Smooth muscle cell of the brain vasculature (primary cell): Measurements from ENCODE around the gene TNIK.

ENCODE experiments used
- DNase-seq: peaks from one replicate; pipeline ENCODE4 v3.0.0-alpha.2; 2012; ENCODE audit warnings: low read depth, low spot score

TNIK gene

GRCh38 chr3:171363202-171363601 lies 97.0 kb downstream of the TNIK start:
- no peak for DNase-seq

GRCh38 chr3:171362575-171362974 lies 97.6 kb downstream of the TNIK start:
- no peak for DNase-seq

- no peak for DNase-seq
Observed at GRCh38 chr3:171358881-171359198, 101.4 kb downstream of the TNIK start.

- no peak for DNase-seq
Observed at GRCh38 chr3:171358181-171358880, 101.9 kb downstream of the TNIK start.

GRCh38 chr3:171357721-171358120 lies 102.5 kb downstream of the TNIK start:
- no peak for DNase-seq

- DNase-seq = no peak
Observed at GRCh38 chr3:171356251-171356650, 104.0 kb downstream of the TNIK start.

GRCh38 chr3:171354706-171355582 lies 105.3 kb downstream of the TNIK start:
- no peak for DNase-seq

- no peak for DNase-seq
Observed at GRCh38 chr3:171354049-171354705, 106.0 kb downstream of the TNIK start.

GRCh38 chr3:171353423-171353822 lies 106.8 kb downstream of the TNIK start:
- no peak for DNase-seq

- no peak for DNase-seq
Observed at GRCh38 chr3:171352387-171352935, 107.7 kb downstream of the TNIK start.

GRCh38 chr3:171351676-171352075 lies 108.5 kb downstream of the TNIK start:
- peak; percentile 28 for DNase-seq

- DNase-seq = no peak
Observed at GRCh38 chr3:171350364-171350763, 109.8 kb downstream of the TNIK start.

- DNase-seq = no peak
Observed at GRCh38 chr3:171349392-171349791, 110.8 kb downstream of the TNIK start.

- no peak for DNase-seq
Observed at GRCh38 chr3:171348121-171348520, 112.1 kb downstream of the TNIK start.

- DNase-seq = no peak
Observed at GRCh38 chr3:171347301-171348039, 112.7 kb downstream of the TNIK start.

GRCh38 chr3:171346582-171347300 lies 113.5 kb downstream of the TNIK start:
- no peak for DNase-seq

GRCh38 chr3:171346019-171346418 lies 114.2 kb downstream of the TNIK start:
- no peak for DNase-seq

GRCh38 chr3:171345107-171345843 lies 114.9 kb downstream of the TNIK start:
- DNase-seq = no peak

- DNase-seq = no peak
Observed at GRCh38 chr3:171343693-171344092, 116.5 kb downstream of the TNIK start.

GRCh38 chr3:171342783-171343420 lies 117.3 kb downstream of the TNIK start:
- DNase-seq = no peak
